Erythroblast (primary cell): ENCODE results near the gene ERCC3.
"Not testable (repeated sequence)": the region's sequence is repeated elsewhere in the genome, so short reads cannot be mapped to it uniquely, and the experiment has no call there.

Experiments
- DNase-seq, 2 experiments: peaks; one replicate each; lab custom pipeline; 2025; lab: John Stamatoyannopoulos, UW
- GATA1 ChIP-seq: IDR thresholded peaks from 2 replicates; pipeline ENCODE4 v1.6.1; 2011; ENCODE audit warnings: low read depth, mild to moderate bottlenecking, control low read depth, low read length, moderate library complexity
- POLR2A ChIP-seq: IDR thresholded peaks from 2 replicates; pipeline ENCODE4 v1.6.1; 2011; ENCODE audit warnings: mild to moderate bottlenecking, low read length

Gene ERCC3

GRCh38 chr2:127226520-127227263, 67.3 kb downstream of the ERCC3 start:
- no peak for DNase-seq
- TF ChIP-seq POLR2A (no peak), GATA1 (no peak)

GRCh38 chr2:127226132-127226519, 67.8 kb downstream of the ERCC3 start:
- no peak for DNase-seq
- TF ChIP-seq POLR2A (no peak), GATA1 (no peak)

DNA sequence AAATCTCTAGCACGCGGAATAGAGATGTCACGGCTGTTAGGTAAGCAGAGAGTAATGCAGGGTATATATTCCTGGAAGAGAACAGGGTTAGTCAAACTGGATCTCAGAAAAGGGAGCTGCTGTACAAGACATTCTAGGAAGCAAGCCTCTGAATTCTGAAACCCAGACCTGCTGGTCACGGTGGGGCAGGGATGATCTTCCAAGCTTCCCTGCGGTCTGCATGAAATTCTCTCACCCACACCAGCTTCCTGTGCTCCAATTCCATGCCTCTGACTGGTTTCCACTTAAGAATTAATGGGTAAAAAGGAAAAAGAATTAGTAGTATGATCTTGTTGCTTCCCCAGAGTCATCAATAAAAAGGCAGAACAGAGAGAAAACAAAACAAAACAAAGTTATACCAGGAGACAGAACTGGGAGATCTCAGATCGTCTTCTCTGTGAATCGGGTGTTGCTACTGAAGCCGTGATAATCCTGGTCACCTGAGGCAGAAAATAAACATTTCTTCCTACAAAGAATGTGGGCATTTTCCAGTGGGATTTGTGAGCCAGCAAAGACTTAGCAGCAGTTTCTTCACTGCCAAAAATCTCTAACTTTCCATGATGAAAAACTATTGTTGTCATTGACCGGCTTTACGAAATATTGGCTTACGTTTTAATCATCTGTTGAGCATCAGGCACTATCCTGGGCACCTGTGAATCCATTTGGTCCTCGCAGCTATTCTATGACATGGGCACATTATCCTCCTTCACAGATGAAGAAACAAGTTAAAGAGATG, 68.6 kb downstream of the ERCC3 start:
- TF ChIP-seq POLR2A (no peak), GATA1 (no peak)
- no peak for DNase-seq

- DNase-seq, result not testable (repeated sequence)
Observed at GRCh38 chr2:127224135-127224534, 69.8 kb downstream of the ERCC3 start.

DNA sequence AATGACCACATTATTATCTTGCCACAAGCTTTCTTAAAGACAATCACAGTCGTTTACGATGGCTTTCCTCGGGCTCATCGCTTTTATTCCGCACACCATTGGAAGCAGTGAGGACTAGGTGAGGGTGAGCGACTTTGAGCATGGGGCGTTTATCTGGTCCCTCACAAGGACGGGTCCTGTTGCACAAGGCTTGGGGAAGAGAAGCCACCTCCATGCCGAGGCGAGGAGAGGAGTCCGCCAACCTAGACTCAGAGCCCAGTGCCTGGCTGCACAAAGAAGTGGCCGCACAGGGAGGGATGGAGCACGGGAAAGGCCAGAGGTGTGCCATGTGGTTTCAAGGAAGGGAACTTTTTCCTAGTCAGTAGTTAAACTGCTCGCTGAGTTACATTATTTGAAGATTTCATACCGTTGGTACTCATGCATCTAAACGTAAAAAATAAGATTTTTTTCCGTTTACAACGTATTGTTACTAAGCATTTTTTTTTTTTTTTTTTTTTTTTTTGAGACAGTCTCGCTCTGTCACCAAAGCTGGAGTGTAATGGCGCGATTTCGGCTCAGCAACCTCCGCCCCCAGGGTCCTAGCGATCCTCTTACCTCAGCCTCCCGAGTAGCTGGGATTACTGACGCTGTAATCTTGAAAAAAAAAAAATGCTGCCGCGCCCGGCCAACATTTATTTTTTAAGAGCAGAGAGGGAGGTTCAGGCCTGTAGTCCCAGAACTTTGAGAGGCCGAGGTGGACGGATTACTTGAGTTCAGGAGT, 73.0 kb downstream of the ERCC3 start:
- no peak for TF ChIP-seq GATA1
- no peak for TF ChIP-seq POLR2A
- no peak for DNase-seq

DNA sequence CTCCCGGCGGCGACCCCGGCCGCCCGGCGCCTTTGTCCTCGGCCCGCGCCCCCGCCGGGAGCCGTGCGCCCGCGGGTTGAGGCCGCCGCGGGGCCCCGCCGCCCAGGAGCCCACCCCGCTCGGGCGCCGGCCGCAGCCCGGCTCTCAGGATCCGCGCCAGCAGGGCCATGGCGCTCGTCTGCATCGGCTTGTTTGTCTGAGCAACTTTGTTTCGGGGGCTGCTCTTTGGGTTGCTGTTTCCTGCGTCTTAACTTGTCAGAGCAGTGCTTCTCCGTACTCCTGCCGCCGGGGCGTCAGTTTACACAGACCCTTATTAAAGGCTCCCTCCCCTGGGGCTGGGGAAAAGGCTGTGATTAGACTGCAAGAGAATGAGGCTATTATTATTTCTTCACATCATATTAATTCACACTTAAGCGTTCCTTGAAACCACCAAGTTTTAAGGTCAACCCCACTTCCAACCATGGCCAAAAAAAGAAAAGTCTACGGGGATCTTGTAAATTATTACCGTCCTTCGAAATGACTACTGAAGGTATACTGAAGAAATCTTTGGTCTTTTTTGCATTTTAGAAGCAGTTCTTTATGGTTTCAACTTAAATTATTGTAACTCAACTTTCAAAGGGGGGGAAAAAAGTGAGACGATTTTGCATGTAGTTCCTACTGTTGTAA, 73.7 kb downstream of the ERCC3 start, which contains the start of gene CYP27C1:
Gene CYP27C1, minus strand, starts transcription at position 198 of the 666 bp plus-strand sequence. Its CDS starts 29 bp downstream, at position 169.
- TF ChIP-seq GATA1 (no peak), POLR2A (no peak)
- DNase-seq, result no peak

- DNase-seq, result no peak
- no peak for TF ChIP-seq POLR2A
- no peak for TF ChIP-seq GATA1
Observed at GRCh38 chr2:127219171-127220070, 74.5 kb downstream of the ERCC3 start.

DNA sequence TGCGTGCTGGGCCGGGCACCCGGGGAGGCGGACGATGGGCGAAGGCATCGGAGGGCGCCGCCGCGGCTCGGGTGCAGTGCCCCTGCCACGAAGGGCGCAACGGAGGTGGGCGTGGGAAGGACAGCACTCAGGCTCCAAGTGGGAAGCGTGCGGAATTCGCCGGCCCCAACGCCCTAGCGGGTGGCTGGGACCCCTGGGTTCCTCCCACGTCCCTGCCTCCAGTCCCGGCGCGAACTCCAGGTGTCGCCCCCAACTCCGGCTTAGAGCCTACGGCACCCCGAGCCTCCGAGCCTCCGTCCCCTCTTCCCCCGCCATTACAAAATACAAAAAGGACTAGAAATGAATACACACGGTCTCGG, 75.2 kb downstream of the ERCC3 start:
- TF ChIP-seq POLR2A, result no peak
- no peak for TF ChIP-seq GATA1
- no peak for DNase-seq

GRCh38 chr2:127217470-127218325, 76.2 kb downstream of the ERCC3 start:
- TF ChIP-seq POLR2A, result no peak
- TF ChIP-seq GATA1, result no peak
- DNase-seq, result no peak

DNA sequence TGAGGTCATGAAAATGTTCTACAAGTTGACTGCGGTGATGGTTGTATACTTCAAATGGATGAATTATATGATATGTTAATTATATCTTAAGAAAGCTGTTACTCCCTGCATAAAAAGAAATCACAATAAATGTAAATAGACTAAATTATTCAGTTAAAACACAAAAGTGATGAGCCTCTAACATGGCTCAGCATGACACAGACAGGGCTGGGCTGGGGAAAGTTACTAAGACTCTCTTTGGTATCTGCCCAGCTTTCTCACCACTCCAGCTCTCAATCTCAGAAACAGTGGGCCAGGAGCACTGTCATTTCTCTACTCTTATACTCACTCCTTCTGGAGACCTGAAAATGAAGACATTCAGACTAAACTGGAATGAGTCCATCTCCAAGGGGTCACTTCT, 77.4 kb downstream of the ERCC3 start:
- no peak for TF ChIP-seq GATA1
- TF ChIP-seq POLR2A, result no peak
- no peak for DNase-seq

DNA sequence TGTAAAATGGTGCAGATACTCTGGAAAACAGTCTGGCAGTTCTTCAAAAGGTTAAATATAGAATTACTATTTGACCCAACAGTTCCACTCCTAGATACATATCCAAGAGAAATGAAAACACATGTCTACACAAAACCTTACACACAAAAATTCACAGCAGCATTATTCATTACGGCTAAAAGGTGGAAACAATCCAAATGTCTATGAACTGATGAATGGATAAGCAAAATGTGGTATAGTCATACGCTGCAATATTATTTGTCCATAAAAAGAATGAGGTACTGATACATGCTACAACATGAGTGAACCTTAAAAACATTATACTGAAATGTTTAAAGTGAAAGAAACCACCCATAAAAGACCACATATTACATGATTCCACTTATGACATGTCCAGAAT, 77.8 kb downstream of the ERCC3 start:
- no peak for DNase-seq
- TF ChIP-seq GATA1, result no peak
- no peak for TF ChIP-seq POLR2A

DNA sequence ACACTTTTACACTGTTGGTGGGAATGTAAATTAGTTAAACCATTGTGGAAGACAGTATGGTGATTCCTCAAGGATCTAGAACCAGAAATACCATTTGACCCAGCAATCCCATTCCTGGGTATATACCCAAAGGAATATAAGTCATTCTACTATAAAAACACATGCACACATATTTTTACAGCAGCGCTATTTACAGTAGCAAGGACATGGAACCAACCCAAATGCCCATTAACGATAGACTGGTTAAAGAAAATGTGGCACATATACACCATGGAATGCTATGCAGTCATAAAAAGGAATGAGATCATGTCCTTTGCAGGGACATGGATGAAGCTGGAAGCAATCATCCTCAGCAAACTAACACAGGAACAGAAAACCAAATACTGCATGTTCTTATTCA, 79.7 kb downstream of the ERCC3 start:
- DNase-seq, result not testable (repeated sequence)
